NAMALWA (cell line): ENCODE data around the gene PLEKHG4B.

Source experiments
- DNase-seq: peaks from one replicate; pipeline ENCODE4 v3.0.0-alpha.2; 2015; ENCODE audit warnings: low spot score

Gene PLEKHG4B

GRCh38 chr5:188488-189481 is 96.8 kb downstream of the PLEKHG4B start:
- peak; percentile 99 for DNase-seq

- DNase-seq: no peak
These were observed 97.5 kb downstream of the PLEKHG4B start for GRCh38 chr5:189486-189885.

DNA sequence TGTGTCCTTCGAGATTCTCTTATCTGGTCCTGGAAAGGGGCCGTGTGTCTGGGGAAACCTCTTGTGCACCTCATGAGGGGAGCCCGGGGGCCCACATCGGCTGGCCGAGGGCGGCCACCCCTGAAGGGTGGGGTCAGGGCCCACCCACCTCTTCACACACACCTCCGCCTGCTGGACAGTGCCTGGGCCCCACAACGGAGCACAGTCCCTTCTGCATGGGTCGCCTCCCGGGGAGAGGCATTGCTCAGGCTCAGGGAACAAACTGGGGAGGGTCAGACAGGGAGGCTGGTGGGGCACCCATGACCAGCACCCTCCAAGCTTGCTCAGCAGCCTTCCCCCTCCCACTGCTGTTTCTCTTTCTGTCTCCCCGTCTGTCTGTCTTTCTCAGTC is 98.0 kb downstream of the PLEKHG4B start:
- no peak for DNase-seq

DNA sequence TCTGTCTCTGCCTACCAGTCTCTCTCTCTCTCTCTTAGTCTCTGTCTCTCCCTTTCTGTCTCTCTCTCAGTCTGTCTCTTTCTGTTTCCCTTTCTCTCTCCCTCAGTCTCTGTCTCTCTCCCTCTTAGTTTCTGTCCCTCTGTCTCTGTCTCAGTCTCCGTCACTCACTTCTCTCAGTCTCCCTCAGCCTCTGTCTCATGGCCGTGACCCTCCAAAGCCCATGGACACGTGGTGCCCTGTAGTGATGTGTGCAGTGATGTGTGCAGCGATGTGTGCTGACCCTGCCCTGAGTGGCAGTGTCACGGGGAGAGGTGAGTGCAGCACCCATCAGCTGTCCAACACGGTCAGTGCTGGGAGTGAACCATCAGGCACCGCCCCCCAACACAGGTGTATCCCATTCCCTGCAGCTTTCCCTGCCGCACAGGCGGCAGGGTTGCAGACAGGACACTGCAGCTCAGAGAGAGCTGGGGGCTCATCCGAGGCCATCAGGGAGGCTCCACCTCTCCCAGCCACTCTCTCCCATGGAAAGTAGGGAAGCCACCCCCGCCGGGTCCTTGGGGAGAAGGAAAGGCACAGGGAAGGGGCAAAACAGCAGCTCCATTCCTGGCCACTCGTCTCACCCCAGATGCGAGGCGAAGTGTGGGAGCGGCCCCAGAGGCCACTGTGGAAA is 98.5 kb downstream of the PLEKHG4B start:
- peak; percentile 62 for DNase-seq

DNA sequence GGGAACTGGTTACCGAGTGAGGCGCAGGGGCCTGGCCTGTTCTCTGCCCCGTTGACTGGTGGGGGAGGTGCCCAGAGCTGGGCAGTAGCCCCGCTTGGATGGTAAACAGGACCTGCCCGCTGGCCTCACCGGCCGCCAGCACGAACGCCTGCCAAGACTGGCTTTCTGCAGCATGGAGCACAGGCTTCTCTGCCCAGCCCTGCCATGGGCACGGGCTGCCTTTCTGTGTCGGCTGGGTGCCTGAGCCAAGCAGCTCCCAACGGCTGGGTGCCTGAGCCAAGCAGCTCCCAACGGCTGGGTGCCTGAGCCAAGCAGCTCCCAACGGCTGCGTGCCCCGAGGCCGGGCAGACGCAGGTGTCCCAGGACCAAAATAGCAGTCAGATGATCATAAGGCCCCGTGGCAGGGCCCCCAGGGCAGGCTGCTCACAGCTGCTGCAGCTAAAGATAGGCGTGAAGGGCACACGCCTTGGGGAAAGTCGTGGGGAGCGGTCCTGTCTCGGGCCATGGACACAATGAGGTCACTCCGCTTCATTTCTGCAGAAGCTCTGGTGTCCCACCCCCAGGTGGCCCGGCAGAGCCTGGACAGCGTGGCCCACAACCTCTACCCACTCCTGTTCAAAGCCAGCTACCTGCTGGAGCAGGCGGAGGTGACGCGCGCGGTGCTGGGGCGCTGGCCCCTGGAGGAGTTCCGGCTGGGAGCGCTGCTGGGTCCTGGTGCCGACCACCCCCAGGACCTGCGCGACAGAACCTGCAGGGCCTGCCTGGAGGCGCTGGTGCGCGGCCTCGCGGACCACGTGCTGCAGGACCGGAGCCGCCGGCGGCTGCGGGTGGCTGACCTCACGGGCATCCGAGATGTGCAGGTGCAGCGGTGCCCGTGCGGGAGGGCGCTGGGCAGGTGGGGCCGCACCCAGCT is 99.3 kb downstream of the PLEKHG4B start, which contains the start of gene LRRC14B:
TSS of gene LRRC14B (plus strand) at position 460 of the 913 bp plus-strand sequence. CDS start at position 504, 44 bp downstream.
- peak; percentile 97 for DNase-seq

DNA sequence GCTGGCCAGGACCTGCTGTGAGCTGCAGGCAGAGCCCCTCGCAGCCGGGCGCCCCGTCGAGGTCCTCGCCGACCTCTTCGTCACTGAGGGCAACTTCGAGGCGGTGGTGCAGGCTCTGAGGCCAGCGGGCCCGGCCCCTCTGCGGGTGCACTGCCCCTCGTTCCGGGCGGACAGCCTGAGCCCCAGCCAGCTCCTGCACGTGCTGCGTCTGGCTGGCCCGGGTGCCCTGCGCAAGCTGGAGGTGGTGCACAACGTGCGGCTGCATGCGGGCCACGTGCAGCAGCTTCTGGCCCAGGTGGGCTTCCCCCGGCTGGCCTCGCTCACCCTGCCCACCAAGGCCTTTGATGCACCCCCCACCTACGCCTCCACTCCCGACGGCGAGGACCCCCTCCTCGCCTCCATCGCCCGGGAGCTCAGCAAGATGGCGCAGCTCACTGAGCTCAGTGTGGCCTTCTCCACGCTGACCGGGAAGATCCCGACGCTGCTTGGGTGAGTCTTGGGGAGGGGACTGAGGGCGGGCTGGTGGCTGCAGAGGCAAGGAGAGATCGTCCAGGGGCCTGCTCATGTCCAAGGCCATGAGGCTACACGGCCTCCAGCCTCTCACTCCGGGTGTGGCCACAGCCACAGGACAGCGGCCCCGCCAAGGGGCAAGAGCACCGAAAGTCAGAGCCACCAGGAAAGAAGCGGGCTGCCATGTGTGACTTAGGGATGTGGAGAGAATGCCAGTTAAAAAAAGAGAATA is 100.2 kb downstream of the PLEKHG4B start:
- no peak for DNase-seq

GRCh38 chr5:192691-192969 is 100.7 kb downstream of the PLEKHG4B start:
- peak; percentile 34 for DNase-seq

- no peak for DNase-seq
These were observed 101.2 kb downstream of the PLEKHG4B start for GRCh38 chr5:192970-193831.

DNA sequence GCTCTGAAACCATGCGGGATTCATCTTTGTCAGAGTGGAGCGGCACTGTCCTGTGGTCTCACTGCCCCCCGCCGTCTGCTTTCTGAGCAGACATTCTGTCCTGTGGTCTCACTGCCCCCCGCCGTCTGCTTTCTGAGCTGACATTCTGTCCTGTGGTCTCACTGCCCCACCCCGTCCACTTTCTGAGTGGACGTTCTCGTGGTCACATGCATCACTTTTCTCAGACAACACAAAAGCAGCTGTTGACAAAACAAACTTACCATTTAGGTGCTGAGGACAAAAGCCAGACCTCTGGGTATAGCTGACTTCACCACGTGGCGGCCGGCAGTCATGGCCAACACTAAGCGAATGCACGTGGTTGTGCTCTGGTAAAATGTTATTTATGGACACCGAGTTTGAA is 102.1 kb downstream of the PLEKHG4B start:
- no peak for DNase-seq

GRCh38 chr5:194603-195209 is 102.7 kb downstream of the PLEKHG4B start:
- no peak for DNase-seq

GRCh38 chr5:195401-196160 is 103.6 kb downstream of the PLEKHG4B start:
- DNase-seq: peak; percentile 36

DNA sequence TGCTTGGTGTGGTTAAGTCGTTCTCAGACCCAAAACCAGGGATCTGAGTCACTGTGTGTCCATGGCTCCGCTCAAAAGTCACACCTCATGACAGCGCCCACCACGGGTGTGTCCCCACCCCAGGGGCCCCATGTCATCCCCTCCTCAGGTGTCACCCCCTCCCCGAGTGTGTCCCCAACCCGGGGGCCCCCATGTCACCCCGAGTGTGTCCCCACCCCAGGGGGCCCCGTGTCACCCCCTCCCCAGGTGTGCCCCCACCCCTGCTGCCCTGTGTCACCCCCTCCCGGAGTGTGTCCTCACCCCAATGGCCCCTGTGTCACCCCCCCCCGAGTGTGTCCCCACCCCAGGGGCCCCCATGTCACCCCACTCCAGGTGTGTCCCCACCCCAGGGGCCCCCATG is 104.4 kb downstream of the PLEKHG4B start:
- DNase-seq: no peak

- peak; percentile 36 for DNase-seq
These were observed 105.1 kb downstream of the PLEKHG4B start for GRCh38 chr5:197031-197430.

DNA sequence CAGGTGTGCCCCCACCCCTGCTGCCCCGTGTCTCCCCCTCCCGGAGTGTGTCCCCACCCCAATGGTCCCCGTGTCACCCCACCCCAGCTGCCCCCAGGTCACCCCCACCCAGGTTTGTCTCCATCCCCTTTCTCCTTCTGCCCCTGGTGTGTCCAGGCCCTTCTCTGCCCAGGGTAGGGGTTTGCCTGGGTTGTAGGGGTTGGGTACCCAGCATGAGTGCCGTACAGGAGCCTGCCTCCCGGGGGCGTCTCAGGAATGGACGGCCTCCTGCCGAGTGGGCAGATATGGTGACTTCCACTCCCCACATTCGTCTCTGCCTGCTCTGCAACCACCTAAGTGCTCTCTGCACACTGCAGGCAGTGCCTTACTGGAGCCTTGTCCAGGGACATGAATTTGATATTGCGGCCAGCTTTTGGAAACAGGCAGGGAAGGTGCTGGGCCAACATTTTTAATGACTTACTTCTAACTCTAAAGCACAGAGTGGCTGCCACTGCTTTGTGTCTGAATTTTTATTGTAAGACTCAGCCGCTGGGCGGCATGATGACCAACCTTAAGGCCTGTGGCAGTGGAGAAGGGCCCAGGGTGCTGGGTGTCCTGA is 106.0 kb downstream of the PLEKHG4B start:
- DNase-seq: no peak

DNA sequence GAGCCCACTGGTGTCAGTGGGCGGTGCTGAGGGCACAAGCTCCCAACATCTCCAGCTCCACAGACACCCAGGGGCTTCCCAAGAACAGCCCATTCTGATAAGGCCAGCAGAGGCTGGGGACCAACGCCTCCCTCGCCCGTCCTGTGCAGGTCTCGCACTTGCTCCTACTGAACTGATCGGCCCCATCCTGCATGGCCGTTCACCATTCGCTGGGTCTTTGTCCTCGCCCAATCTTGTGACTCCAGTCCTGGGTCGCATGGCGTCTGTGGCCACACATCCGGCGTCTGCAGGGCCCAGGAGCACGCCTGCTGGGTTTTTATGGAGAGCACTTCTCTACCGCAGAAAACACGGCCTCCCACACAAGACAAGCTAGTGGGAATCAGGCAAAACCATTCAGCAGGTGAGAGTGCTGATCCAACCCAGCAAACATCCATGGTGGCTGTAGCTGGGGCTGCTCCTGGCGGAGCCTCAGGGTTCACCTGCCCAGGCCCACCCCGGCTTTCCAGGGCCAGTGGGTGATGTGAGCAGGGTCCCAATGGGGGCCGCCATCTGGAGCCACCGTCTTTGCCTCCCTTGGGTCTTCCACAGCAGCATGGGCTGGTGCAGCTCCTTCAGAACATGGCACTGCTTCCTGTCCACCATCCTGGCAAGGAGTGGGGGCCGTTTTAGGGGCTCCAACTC is 106.7 kb downstream of the PLEKHG4B start:
- DNase-seq: no peak

DNA sequence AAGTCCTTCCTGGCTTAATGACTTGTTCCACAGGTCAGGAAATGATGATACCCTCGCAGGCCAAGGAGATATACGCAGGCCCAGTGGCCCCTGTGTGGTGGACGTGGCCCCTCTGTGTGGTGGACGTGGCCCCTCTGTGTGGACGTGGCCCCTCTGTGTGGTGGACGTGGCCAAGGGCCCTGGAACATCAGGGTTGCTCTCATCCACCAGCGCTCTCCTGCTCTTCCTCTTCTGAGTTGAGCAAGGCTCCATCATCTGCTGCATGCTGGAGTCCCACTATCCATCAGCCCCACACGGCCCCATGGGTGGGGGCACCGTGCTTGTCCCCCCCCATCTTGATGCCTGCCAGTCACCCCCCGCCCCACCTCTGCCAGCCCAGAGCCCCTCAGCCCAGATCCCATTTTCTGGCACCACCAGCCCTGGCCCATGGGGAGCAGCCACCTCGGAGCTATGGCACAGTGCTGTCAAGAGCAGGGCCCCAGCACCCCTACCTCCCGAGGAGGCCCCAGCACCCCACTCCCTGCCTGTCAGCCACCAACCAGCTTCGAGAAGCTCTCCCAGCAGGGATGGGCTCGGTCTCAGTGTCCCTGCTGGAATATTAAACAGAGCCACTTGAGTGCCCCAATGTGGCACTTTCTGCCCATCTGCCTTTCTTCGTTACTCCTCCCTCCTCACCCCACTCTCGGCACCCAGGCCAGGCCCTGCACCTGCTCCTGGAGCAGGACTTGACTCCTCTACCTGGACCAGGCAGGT is 107.4 kb downstream of the PLEKHG4B start:
- DNase-seq: no peak

DNA sequence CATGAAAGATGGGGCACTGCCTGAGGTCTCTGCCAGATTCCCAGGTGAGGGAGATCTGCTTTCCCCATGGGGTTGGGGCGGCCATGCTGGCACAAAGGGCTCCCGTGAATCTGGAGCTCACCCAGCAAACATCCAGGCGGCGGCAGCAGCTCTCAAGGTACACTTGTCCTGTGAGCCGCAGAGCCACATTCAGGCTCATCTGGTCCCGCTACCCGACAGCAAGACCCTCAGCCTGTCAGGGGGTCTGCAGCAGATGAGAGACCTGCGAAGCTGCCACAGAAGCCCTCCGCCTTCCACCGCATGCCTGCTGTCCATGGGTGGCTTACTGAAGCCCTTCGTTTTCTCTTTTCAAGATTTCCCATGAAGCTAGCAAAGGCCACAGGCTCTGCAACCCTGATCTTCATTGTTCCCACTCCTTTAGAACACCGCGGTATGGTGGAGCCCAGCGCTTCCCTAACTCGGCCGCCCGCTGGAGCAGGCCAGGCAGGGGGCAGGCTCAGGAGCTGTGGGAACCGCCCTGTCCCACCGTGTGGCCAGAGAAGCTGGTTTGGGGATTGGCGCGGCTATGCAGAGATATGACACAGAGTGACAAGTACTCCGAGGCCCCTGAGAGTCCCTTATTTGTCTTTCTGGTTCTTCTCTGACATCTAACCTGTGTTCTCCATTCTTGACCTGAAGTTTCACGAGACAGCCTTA is 108.1 kb downstream of the PLEKHG4B start:
- DNase-seq: no peak
